PC-9 (cell line): Measurements from ENCODE around the gene RPS23.

Source experiments
- EZH2 ChIP-seq: fragments of 200-600 bp; sonication (generic); IDR thresholded peaks from 2 replicates; pipeline ENCODE4 v1.8.0; 2017; ENCODE audit warnings: antibody characterized with exemption, low read depth
- TF ChIP-seq, protein P1 (sequence below): fragments of 200-600 bp; sonication (generic); conservative IDR thresholded peaks from 2 replicates; pipeline ENCODE4 v1.6.1; 2017; ENCODE audit warnings: mixed run types, antibody characterized with exemption, mild to moderate bottlenecking, moderate library complexity

- TF ChIP-seq, protein P1, sequence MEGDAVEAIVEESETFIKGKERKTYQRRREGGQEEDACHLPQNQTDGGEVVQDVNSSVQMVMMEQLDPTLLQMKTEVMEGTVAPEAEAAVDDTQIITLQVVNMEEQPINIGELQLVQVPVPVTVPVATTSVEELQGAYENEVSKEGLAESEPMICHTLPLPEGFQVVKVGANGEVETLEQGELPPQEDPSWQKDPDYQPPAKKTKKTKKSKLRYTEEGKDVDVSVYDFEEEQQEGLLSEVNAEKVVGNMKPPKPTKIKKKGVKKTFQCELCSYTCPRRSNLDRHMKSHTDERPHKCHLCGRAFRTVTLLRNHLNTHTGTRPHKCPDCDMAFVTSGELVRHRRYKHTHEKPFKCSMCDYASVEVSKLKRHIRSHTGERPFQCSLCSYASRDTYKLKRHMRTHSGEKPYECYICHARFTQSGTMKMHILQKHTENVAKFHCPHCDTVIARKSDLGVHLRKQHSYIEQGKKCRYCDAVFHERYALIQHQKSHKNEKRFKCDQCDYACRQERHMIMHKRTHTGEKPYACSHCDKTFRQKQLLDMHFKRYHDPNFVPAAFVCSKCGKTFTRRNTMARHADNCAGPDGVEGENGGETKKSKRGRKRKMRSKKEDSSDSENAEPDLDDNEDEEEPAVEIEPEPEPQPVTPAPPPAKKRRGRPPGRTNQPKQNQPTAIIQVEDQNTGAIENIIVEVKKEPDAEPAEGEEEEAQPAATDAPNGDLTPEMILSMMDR = no peak
- TF ChIP-seq EZH2 = no peak
These were observed 47.0 kb upstream of the RPS23 start for GRCh38 chr5:82325155-82325554.
